ENCODE measurements around the gene RNF166. TPM values are rescaled to one million over a fixed set of nuclear protein-coding genes. Genes with fewer than 3 reads are reported as not detected.

Gene RNF166
- total and polyA plus RNA-seq, 2 donors (not counting 1 experiment from before 2014, with no cell fraction given): 6.6 to 9.7 TPM

GRCh38 chr16:88719267-88719932, 13.2 kb upstream of the RNF166 start:
- Histone ChIP-seq H3K27ac (ENCODE audit: insufficient read depth, low read length) (no peak overlapping the region), H2AFZ (ENCODE audit: low read length) (no peak overlapping the region), H3K4me3 (replicated peaks in 1 of 4; ENCODE audit: control extremely low read depth in 1 of 4, insufficient read depth in 1 of 4, low read depth in 3 of 4, low read length in 4 of 4) (no peak overlapping the region), H3K4me2 (ENCODE audit: extremely low read depth, insufficient read depth, low read length) (no peak overlapping the region), H3K36me3 (ENCODE audit: control insufficient read depth, insufficient read depth, low read length) (peaks cover 63% of the 10 kb centered on the region), H3K27me3 (ENCODE audit: control insufficient read depth, insufficient read depth, low read length) (no peaks in the 10 kb centered on the region), H3K9ac (ENCODE audit: insufficient read depth, low read length) (no peak overlapping the region), H3K4me1 (ENCODE audit: control insufficient read depth, extremely low read depth, insufficient read depth, low read length) (no peaks in the 10 kb centered on the region), H3K9me3 (ENCODE audit: control insufficient read depth, insufficient read depth, low read depth, low read length) (no peaks in the 10 kb centered on the region), H3K79me2 (ENCODE audit: control insufficient read depth, insufficient read depth, low read length) (no peaks in the 10 kb centered on the region), H4K20me1 (ENCODE audit: control insufficient read depth, extremely low read depth, insufficient read depth, low read length) (no peaks in the 10 kb centered on the region)
- no peak for DNase-seq (ENCODE audit: low read depth in 2 of 2)
- TF ChIP-seq CTCF (conservative IDR thresholded peaks at IDR 0.05 in 1 of 2, IDR thresholded peaks at IDR 0.05 in 1 of 2; ENCODE audit: low read depth in 1 of 2, low read length in 2 of 2) (no peak), EZH2 (IDR thresholded peaks at IDR 0.05; ENCODE audit: low read length, missing control alignments) (no peak)

- Histone ChIP-seq H3K27ac (ENCODE audit: insufficient read depth, low read length) (no peak overlapping the region), H3K79me2 (ENCODE audit: control insufficient read depth, insufficient read depth, low read length) (no peaks in the 10 kb centered on the region), H3K27me3 (ENCODE audit: control insufficient read depth, insufficient read depth, low read length) (no peaks in the 10 kb centered on the region), H2AFZ (ENCODE audit: low read length) (no peak overlapping the region), H3K9me3 (ENCODE audit: control insufficient read depth, insufficient read depth, low read depth, low read length) (no peaks in the 10 kb centered on the region), H4K20me1 (ENCODE audit: control insufficient read depth, extremely low read depth, insufficient read depth, low read length) (no peaks in the 10 kb centered on the region), H3K4me3 (replicated peaks in 1 of 4; ENCODE audit: control extremely low read depth in 1 of 4, insufficient read depth in 1 of 4, low read depth in 3 of 4, low read length in 4 of 4) (no peak overlapping the region), H3K9ac (ENCODE audit: insufficient read depth, low read length) (no peak overlapping the region), H3K4me1 (ENCODE audit: control insufficient read depth, extremely low read depth, insufficient read depth, low read length) (no peaks in the 10 kb centered on the region), H3K36me3 (ENCODE audit: control insufficient read depth, insufficient read depth, low read length) (peaks cover 65% of the 10 kb centered on the region), H3K4me2 (ENCODE audit: extremely low read depth, insufficient read depth, low read length) (no peak overlapping the region)
- no peak for DNase-seq (ENCODE audit: low read depth in 2 of 2)
- TF ChIP-seq CTCF (conservative IDR thresholded peaks at IDR 0.05 in 1 of 2, IDR thresholded peaks at IDR 0.05 in 1 of 2; ENCODE audit: low read depth in 1 of 2, low read length in 2 of 2) (no peak), EZH2 (IDR thresholded peaks at IDR 0.05; ENCODE audit: low read length, missing control alignments) (no peak)
Observed at GRCh38 chr16:88718178-88718577, 12.0 kb upstream of the RNF166 start.

GRCh38 chr16:88716601-88717001, 10.4 kb upstream of the RNF166 start:
- Histone ChIP-seq H2AFZ (ENCODE audit: low read length) (no peak overlapping the region), H3K9ac (ENCODE audit: insufficient read depth, low read length) (no peak overlapping the region), H4K20me1 (ENCODE audit: control insufficient read depth, extremely low read depth, insufficient read depth, low read length) (no peaks in the 10 kb centered on the region), H3K27ac (ENCODE audit: insufficient read depth, low read length) (no peak overlapping the region), H3K79me2 (ENCODE audit: control insufficient read depth, insufficient read depth, low read length) (no peaks in the 10 kb centered on the region), H3K4me3 (replicated peaks in 1 of 4; ENCODE audit: control extremely low read depth in 1 of 4, insufficient read depth in 1 of 4, low read depth in 3 of 4, low read length in 4 of 4) (no peak overlapping the region), H3K4me1 (ENCODE audit: control insufficient read depth, extremely low read depth, insufficient read depth, low read length) (no peaks in the 10 kb centered on the region), H3K36me3 (ENCODE audit: control insufficient read depth, insufficient read depth, low read length) (peaks cover 54% of the 10 kb centered on the region), H3K4me2 (ENCODE audit: extremely low read depth, insufficient read depth, low read length) (no peak overlapping the region), H3K27me3 (ENCODE audit: control insufficient read depth, insufficient read depth, low read length) (no peaks in the 10 kb centered on the region), H3K9me3 (ENCODE audit: control insufficient read depth, insufficient read depth, low read depth, low read length) (no peaks in the 10 kb centered on the region)
- no peak for TF ChIP-seq CTCF (conservative IDR thresholded peaks at IDR 0.05 in 1 of 2, IDR thresholded peaks at IDR 0.05 in 1 of 2; ENCODE audit: low read depth in 1 of 2, low read length in 2 of 2)
- TF ChIP-seq EZH2 (IDR thresholded peaks at IDR 0.05; ENCODE audit: low read length, missing control alignments): no peak
- DNase-seq (ENCODE audit: low read depth in 2 of 2): no peak
